Natural killer cell (primary cell): Measurements from ENCODE around the gene CARS1. TPM values are rescaled to one million over a fixed set of nuclear protein-coding genes. Genes with fewer than 3 reads are reported as not detected.

Source experiments
- ATAC-seq, 3 donors: fragments of 150-1000 bp in 2 of 3; fragments of 200-7000 bp in 1 of 3; cut with Tn5 transposase; 1 replicate in 1 of 3; 2 replicates in 2 of 3; pipeline ENCODE4 v1.10.0; 2021; ENCODE audit warnings: mild to moderate bottlenecking in 2 of 3, moderate library complexity in 2 of 3
- DNase-seq, 2 donors: peaks; one replicate each; pipeline versions ENCODE4 v3.0.0 to v3.0.0-alpha.2; 2013 to 2021; ENCODE audit warnings: mixed read lengths in 1 of 2
- H3K27ac ChIP-seq: one replicate; pipeline ENCODE4 v1.5.1; 2013; ENCODE audit warnings: mild to moderate bottlenecking, low read length
- H3K27me3 ChIP-seq: one replicate; pipeline ENCODE4 v1.6.1; 2013; ENCODE audit warnings: low read length; ENCODE audit not compliant: control insufficient read depth, insufficient read depth
- H3K36me3 ChIP-seq: one replicate; pipeline ENCODE4 v1.6.1; 2013; ENCODE audit warnings: low read length; ENCODE audit not compliant: control insufficient read depth, insufficient read depth
- H3K4me1 ChIP-seq: one replicate; pipeline ENCODE4 v1.6.1; 2013; ENCODE audit warnings: low read length; ENCODE audit not compliant: control insufficient read depth, insufficient read depth
- H3K4me3 ChIP-seq: one replicate; pipeline ENCODE4 v1.5.1; 2013; ENCODE audit warnings: low read length
- H3K9me3 ChIP-seq: one replicate; pipeline ENCODE4 v1.6.1; 2013; ENCODE audit warnings: low read length; ENCODE audit not compliant: control insufficient read depth, insufficient read depth
- H3K27ac Mint-ChIP-seq, 2 donors: one replicate each; pipeline ENCODE4 v1.8.0; 2022; ENCODE audit warnings: mild to moderate bottlenecking in 2 of 2, mixed read lengths in 2 of 2, moderate library complexity in 1 of 2
- H3K27me3 Mint-ChIP-seq, 2 donors: one replicate each; pipeline ENCODE4 v1.8.0; 2022; ENCODE audit warnings: low read depth in 2 of 2, mixed read lengths in 2 of 2
- H3K36me3 Mint-ChIP-seq: one replicate; pipeline ENCODE4 v1.8.0; 2022; ENCODE audit warnings: mixed read lengths
- H3K4me1 Mint-ChIP-seq, 2 donors: one replicate each; pipeline ENCODE4 v1.8.0; 2022; ENCODE audit warnings: mixed read lengths in 2 of 2
- H3K4me3 Mint-ChIP-seq: one replicate; pipeline ENCODE4 v1.8.0; 2022; ENCODE audit warnings: mild to moderate bottlenecking, moderate library complexity, mixed read lengths
- H3K9me3 Mint-ChIP-seq, 2 donors: one replicate each; pipeline ENCODE4 v1.8.0; 2022; ENCODE audit warnings: mixed read lengths in 2 of 2
- WGBS: methylation state at CpG from one replicate; pipeline ENCODE4 v1.1.7; 2013; ENCODE audit warnings: missing lambda C conversion rate; ENCODE audit not compliant: insufficient coverage; 5-methylcytosine and 5-hydroxymethylcytosine counted together
- intact Hi-C: fragments of 100-400 bp; cut with micrococcal nuclease; formaldehyde crosslinking; loops from one replicate; pipeline ENCODE4 v1.14.2; 2022
- total RNA-seq, 4 donors: library from RNA; stranded (reverse); fragments of 120-200 nt in 1 of 4; gene quantifications; one replicate each; pipeline versions ENCODE4 v1.2.3 to v1.2.4, GENCODE V29; 2013 to 2022
- TF ChIP-seq, protein P1 (sequence below): fragments of 200-600 bp; IDR thresholded peaks from one replicate; pipeline ENCODE4 v1.8.0; 2022; ENCODE audit warnings: antibody characterized with exemption

Gene CARS1
- total RNA-seq, 3 donors from 2014 or later (not counting 1 experiment from before 2014, with no cell fraction given): 47.9 to 51.3 (median 50.3) TPM

DNA sequence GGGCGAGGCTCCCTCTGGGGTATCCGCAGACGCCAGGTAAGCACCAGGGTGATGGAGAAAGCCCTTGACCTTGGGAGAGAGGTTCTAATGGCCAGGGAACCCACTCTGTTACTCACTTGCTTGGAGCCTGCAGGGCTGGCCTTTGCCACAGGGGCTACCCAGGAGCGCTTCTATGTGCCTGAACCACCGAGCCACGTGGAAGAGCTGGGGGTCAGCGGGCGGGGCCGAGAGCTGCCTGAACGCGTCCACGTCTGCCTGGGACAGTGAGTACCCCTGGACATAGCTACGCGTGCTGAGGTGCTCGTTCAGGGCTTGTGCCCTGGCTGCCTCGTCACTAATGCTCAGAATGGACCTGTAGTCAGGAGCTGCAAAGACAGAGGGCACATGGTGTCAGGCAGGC is 9.6 kb downstream of the CARS1 start:
- WGBS: 96% methylated on average over 16 of the region's 16 CpGs
- H3K36me3 Mint-ChIP-seq: no peaks in the 10 kb centered on the region
- H3K27ac ChIP-seq: no peak overlapping the region

DNA sequence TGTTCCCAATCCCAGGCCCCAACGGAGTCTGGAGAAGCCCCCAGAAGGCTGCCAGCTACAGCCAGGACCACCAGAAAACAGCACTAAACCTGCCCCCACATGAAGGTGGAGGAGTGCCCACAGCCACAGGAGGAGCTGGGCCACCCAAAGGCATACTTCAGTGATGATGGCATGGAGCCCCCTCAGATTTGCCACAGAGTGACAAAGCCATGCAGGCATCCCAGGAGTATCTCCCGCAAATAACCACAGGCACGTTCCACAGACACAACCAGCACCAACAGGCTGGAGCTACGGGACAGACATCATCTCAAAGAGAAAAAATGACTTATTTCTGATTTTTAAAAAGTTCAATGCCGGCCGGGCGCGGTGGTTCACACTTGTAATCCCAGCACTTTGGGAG is 10.6 kb downstream of the CARS1 start:
- no peak for ATAC-seq
- H3K4me1 ChIP-seq: peaks cover 17% of the 10 kb centered on the region
- no peaks in the 10 kb centered on the region for H3K27me3 ChIP-seq
- H3K9me3 ChIP-seq: no peaks in the 10 kb centered on the region
- H3K27ac ChIP-seq: no peak overlapping the region
- Mint-ChIP-seq H3K36me3 (no peaks in the 10 kb centered on the region), H3K4me1 (peaks cover 13 to 49% of the 10 kb centered on the region in 2 donors), H3K27ac (no peak overlapping the region), H3K9me3 (no peaks in the 10 kb centered on the region), H3K27me3 (no peaks in the 10 kb centered on the region), H3K4me3 (no peak overlapping the region)
- intact Hi-C loops: no loop called here
- 93% methylated on average over 8 of the region's 8 CpGs for whole genome bisulfite sequencing
- TF ChIP-seq, protein P1, sequence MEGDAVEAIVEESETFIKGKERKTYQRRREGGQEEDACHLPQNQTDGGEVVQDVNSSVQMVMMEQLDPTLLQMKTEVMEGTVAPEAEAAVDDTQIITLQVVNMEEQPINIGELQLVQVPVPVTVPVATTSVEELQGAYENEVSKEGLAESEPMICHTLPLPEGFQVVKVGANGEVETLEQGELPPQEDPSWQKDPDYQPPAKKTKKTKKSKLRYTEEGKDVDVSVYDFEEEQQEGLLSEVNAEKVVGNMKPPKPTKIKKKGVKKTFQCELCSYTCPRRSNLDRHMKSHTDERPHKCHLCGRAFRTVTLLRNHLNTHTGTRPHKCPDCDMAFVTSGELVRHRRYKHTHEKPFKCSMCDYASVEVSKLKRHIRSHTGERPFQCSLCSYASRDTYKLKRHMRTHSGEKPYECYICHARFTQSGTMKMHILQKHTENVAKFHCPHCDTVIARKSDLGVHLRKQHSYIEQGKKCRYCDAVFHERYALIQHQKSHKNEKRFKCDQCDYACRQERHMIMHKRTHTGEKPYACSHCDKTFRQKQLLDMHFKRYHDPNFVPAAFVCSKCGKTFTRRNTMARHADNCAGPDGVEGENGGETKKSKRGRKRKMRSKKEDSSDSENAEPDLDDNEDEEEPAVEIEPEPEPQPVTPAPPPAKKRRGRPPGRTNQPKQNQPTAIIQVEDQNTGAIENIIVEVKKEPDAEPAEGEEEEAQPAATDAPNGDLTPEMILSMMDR: no peak
- DNase-seq: no peak
- H3K4me3 ChIP-seq: no peak overlapping the region
- peaks cover 13% of the 10 kb centered on the region for H3K36me3 ChIP-seq

More for the DNA sequence above, 9.6 kb downstream of the CARS1 start:
- TF ChIP-seq, protein P1: no peak
- intact Hi-C loops: no loop called here
- Histone ChIP-seq H3K36me3 (peaks cover 8% of the 10 kb centered on the region), H3K4me1 (peaks cover 23% of the 10 kb centered on the region), H3K27me3 (no peaks in the 10 kb centered on the region), H3K9me3 (no peaks in the 10 kb centered on the region), H3K4me3 (no peak overlapping the region)
- Mint-ChIP-seq H3K27me3 (no peaks in the 10 kb centered on the region), H3K4me3 (no peak overlapping the region), H3K9me3 (no peaks in the 10 kb centered on the region), H3K27ac (no peak overlapping the region), H3K4me1 (peaks cover 16 to 48% of the 10 kb centered on the region in 2 donors)
- no peak for ATAC-seq
- DNase-seq: no peak

- no peaks in the 10 kb centered on the region for H3K27me3 ChIP-seq
- H3K9me3 Mint-ChIP-seq: no peaks in the 10 kb centered on the region
- H3K4me1 ChIP-seq: peaks cover 16% of the 10 kb centered on the region
- no peaks in the 10 kb centered on the region for H3K9me3 ChIP-seq
- no peaks in the 10 kb centered on the region for H3K27me3 Mint-ChIP-seq
- intact Hi-C loops: no loop called here
- TF ChIP-seq, protein P1: no peak
- H3K4me3 ChIP-seq: no peak overlapping the region
- DNase-seq (no peak), ATAC-seq (no peak)
- no peaks in the 10 kb centered on the region for H3K36me3 Mint-ChIP-seq
- no peak overlapping the region for H3K27ac Mint-ChIP-seq
- H3K36me3 ChIP-seq: peaks cover 15% of the 10 kb centered on the region
- peaks cover 11 to 45% of the 10 kb centered on the region in 2 donors for H3K4me1 Mint-ChIP-seq
- WGBS: 96% methylated on average over 12 of the region's 12 CpGs
- H3K4me3 Mint-ChIP-seq: no peak overlapping the region
- no peak overlapping the region for H3K27ac ChIP-seq
These were observed 11.0 kb downstream of the CARS1 start for GRCh38 chr11:3046190-3046589.

GRCh38 chr11:3044915-3045314 is 12.3 kb downstream of the CARS1 start:
- Histone ChIP-seq H3K36me3 (peaks cover 22% of the 10 kb centered on the region), H3K27me3 (no peaks in the 10 kb centered on the region), H3K4me1 (peaks cover 10% of the 10 kb centered on the region), H3K9me3 (no peaks in the 10 kb centered on the region), H3K4me3 (no peak overlapping the region), H3K27ac (no peak overlapping the region)
- Mint-ChIP-seq H3K36me3 (no peaks in the 10 kb centered on the region), H3K4me1 (peaks cover 0 to 32% of the 10 kb centered on the region in 2 donors), H3K27me3 (no peaks in the 10 kb centered on the region), H3K9me3 (no peaks in the 10 kb centered on the region), H3K4me3 (no peak overlapping the region), H3K27ac (no peak overlapping the region)
- no peak for ATAC-seq
- intact Hi-C loops: no loop called here
- WGBS: 94% methylated on average over 12 of the region's 12 CpGs
- no peak for DNase-seq
- TF ChIP-seq, protein P1: no peak
